Fibroblast of skin of back (primary cell): ENCODE measurements around the gene PMP22. TPM values are rescaled to one million over a fixed set of nuclear protein-coding genes. Genes with fewer than 3 reads are reported as not detected.
A peak's percentile ranks its signal among the peaks of the same experiment; 100 is the strongest.

Source experiments
- DNase-seq: peaks from one replicate; pipeline ENCODE4 v3.0.0-alpha.2; 2013
- polyA plus RNA-seq, 2 experiments: library from polyadenylated mRNA; unstranded; fragments of 120-200 nt; gene quantifications; one replicate each; pipeline ENCODE4 v1.2.1, GENCODE V29; 2013; ENCODE audit not compliant: insufficient read length in 2 of 2

PMP22 gene
- polyA plus RNA-seq (2013, experiment 1 of 2; ENCODE audit: insufficient read length) = 78.2 TPM
- polyA plus RNA-seq (2013, experiment 2 of 2; ENCODE audit: insufficient read length) = 88.1 TPM

GRCh38 chr17:15265131-15265530, at the start of gene PMP22:
Gene PMP22, minus strand, starts transcription at chr17:15265326. Its CDS starts 4,599 bp downstream, at chr17:15260727.
- DNase-seq = no peak

DNA sequence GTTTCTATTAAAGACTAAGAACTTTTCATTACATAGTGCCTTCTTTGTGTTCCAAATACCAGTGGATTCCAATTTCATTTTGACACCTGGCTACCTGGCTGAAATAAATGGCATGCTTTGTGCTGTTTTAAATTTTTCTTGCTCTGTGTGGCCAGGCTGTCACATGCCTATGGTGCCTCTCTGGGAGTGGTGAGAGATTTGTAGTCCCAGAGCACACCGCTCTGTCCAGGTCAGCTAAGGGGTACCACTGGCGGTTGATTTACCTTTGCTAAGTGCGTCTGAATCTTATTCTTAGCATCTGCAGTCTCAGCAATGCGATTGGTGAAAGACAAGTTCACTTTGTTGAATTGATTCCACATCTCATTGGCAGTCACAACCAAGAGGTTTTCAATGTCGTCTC, 46.9 kb upstream of the PMP22 start:
- DNase-seq = no peak

DNA sequence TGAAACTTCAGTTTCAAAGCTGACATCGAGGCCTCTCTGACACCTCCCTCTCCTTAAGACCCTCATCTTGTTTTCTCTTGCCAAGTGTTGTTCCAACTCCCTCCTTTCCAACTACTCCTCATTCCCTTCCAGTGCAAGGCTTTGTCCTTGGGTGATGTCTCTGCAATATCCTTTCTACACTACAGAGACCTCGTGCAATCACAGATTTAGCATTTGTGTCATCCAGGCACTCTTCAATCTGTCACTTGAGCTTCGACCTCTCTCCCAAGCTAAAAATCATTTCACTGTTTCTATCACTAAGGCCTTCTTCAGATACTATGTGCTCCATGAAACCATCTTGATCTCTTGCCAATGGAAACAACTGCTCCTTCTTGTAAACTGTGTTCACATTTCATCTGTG, 44.7 kb upstream of the PMP22 start:
- DNase-seq = no peak

GRCh38 chr17:15309236-15309635, 44.1 kb upstream of the PMP22 start:
- DNase-seq = no peak

- no peak for DNase-seq
Observed at GRCh38 chr17:15308758-15309157, 43.6 kb upstream of the PMP22 start.

GRCh38 chr17:15307710-15308111, 42.6 kb upstream of the PMP22 start:
- DNase-seq = no peak

DNA sequence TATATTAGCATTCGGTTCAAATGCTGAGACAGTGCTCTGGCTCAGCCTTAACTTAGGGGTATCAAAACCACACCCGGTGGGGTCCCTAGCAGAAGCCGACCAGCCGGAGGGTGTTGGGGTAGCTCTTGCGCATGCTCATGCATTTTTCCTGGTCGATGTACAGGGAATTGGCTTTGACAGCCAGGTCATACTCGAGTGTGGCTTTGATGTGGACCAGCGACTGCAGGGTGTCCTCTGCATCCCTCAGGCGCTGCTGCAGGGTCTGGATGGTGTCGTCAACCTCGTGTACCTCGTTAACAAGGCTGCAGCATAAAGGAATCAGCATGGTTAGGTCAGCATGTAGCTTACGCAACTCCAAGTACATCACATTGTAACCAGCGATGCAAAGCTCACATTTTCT, 38.7 kb upstream of the PMP22 start:
- DNase-seq = no peak

DNA sequence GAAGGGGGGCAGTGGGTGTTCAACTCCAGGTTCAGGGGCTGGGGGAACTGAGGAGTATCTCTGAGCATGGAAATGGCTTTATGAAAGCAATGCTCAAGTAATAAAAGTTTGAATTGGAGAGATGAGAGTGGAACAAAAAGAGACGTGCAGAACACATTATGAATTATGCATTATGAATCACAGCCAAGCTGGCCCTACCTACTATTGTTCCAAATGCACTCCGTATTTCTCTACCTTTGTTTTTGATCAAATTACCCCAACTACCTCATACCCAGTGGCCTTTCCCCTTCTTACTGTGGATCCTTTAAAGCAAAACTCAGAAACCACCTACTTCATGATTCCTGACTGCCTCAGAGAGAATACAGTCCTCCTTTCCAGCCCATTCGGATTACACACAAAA, 38.1 kb upstream of the PMP22 start:
- no peak for DNase-seq

DNA sequence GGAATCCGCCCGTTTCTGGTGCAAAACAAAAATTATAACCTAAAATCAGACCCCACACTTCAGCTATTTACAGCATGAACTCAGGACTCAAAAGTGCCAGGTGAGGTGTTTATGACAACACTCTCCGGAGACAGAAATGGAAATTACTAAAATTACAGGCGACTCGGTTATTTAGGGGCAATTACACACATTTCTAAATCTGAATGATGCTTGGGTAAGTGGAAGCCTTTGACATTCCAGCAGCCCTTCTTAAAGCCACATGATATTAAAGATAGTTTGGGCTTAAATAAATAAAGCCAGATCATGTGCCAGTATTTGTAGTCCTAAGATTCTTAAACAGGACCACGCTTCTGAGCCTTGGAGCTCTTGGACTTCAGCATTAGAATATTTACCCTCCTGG, 36.7 kb upstream of the PMP22 start:
- no peak for DNase-seq

GRCh38 chr17:15298176-15298575, 33.0 kb upstream of the PMP22 start:
- peak; percentile 86 for DNase-seq

DNA sequence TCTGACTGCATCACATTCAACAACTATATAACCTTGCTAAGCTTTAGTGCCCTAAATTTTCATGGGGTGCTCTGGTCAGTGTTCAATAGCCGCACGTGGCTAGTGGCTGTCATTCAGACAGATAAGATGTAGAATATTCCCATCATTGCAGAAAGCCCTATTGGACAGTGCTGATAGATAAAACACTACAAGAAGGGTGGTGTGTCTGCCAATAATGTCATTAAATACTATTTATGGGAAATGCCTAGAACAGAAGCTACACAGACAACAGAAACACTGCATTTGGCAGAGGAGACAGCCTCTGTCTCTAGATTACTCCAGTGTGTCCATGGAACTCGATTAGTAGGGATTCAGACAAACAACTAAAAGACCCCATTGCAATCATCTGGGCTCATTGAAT, 28.4 kb upstream of the PMP22 start:
- DNase-seq = no peak

DNA sequence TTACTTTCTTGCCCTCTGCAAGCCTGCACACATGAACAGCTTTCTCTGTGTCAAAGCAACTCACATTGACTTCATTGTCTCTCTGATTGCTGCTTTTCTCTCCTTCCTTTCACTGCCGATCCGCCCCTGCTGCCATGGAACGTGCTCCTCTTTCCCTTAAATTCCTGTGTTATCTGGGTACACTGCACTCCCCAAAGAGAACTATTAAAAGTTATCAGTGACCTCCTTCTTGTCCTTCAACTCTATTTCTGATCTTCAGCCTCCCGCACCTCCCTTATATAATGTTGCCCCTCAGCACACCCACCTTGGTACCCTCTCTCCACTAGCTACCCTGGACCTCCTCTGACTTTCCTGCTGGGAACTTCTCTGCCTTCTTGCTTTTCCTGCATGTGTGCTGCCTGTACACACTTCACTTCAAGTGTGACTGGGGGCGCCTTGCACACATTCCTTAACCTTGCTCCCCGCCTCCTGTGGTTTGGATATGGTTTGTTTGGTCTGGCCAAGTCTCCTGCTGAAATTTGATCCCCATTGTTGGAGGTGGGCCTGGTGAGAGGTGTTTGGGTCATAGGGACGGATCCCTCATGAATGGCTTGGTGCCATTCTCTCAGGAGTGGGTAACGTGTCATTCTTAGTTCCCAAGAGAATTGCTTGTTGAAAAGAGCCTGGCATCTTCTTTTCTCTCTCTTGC, 26.7 kb upstream of the PMP22 start:
- DNase-seq = peak; percentile 52

DNA sequence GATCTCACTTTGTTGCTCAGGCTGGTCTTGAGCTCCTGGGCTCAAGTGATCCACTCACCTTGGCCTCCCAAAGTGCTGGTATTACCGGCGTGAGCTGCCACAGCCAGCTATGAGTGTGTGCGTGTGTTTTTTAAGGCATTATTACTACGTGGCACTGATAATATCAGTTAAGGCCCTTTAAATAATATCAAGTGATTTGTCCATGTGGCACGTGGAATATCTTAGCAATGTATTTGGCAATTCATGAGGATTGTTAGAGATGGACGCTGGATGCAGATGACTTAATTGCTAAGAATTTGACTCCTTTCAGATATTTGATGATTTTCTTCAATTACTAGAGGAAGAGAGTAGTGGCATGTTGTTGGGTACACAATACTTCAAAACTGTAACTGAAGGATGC, 25.5 kb upstream of the PMP22 start:
- peak; percentile 40 for DNase-seq

DNA sequence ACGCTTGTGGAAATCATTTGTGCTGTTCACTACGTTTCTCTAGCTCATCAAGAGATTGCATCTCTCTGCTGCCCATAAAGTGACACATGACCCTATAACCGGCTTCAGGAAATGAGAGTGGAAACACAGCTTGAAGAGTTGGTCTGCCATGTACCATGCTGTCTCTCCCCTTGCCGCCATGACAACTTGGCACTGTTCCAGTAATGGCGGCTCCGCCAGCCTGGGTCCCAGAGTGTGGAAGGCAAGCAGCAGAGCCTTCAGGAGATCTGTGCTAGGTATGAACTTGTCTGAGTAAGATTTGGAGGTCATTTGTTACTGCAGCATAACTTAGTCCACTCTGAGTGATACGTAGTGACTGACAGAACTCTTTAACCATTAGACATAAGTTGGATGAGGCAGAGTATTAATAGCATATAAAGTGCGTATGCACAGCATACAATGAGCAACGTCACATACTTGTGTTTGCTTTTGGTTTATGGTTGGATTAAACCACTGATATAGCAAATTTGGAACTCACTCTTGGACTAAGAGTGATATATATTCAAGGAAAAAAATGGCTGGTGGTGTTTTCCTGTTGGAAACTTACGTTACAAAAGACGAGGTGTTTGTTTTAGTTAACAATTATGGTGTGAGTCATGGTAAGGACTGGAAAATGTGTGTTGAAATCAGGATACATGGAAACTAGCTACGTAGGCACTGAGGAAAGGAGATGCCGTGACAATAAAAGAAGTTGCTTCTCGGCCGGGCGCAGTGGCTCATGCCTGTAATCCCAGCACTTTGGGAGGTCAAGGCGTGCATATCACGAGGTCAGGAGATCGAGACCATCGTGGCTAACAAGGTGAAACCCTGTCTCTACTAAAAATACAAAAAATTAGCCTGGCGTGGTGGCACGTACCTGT, 24.4 kb upstream of the PMP22 start:
- DNase-seq = peak; percentile 25

DNA sequence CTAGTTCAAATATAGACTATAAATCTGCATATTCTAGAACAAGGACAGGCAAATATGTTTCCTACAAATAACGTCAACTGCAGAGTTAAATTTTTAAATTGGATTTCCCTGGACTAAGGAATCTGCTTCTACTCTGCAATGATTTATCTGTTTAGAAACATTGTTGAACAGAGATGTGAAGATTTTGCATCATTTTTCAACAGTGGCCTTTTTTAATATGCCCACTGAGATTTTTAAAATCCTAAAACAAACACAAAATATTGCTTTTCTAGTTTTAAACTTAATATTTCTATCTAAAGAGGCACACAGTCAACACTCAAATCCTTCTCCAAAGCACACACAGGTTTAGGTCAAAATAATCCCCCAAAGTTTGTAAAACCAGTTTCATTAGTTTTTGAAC, 23.7 kb upstream of the PMP22 start:
- no peak for DNase-seq

DNA sequence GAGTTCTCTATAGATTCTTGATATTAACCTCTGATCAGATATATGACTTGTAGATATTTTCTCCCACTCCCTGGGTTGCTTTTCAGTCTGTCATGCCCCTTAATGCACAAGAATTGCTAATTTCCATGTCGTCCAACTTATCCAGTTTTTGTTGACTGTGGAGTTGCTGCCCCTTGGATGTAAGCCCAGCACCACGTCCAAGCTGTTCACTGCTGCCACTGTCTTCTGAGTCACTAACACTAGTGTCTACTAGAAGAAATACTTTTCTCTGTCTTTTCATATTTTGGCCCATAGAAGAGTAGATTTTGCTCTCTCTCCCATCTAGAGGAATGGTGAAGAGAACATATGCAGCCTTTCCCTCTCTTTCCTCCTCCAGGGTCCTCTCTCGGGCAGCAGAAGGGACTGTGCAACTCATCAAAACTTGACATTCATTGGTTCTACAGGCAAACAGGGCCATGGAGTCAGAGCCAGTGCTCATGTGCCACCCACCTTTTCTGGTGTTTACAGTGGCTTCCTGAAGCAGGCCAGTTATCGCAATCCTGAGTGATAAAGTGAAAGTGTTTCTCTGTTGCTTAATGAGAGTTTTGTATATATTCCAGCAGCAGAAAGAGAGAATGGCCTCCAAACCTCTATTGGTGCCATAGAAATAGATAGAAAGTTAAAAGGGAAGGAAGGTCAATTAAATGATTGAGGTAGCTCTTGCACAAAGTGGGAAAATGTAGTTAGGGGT, 22.6 kb upstream of the PMP22 start:
- no peak for DNase-seq

DNA sequence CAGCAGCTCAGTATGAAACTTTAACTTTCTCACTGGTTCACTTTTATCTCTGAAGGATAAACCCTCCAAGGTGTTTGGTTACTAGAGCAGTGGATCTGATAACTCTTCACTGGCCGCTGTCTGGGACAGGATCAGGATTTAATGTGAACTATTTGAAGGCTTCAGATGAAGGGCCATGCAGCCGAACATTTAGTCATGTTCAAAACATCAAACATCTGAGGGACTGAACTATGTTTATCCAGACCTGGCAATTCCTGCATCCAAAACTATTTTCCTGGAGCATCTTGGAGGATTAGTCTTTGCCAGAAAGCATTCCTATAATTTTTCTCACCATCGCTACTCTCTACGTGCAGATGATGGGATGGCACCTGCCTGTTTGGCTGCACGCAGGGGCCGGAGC, 20.3 kb upstream of the PMP22 start:
- no peak for DNase-seq

DNA sequence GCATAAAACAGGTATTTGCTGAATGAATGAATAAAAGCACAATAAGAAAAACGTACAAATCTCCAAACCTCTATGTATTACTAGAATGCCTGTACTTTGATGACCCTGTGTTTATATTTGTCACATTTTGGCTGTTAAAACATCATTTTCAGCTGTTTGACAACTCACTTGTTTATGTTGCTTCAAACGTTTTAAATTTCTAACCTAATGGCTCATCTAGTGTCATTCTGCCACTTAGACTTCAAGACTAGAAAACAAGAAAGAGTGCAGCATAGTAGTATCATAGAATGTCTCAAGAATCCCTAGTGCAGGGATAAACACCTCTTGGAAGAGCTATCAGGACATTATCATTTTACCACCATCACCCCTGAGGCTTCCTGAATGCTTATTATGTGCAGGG, 19.4 kb upstream of the PMP22 start:
- DNase-seq = no peak

DNA sequence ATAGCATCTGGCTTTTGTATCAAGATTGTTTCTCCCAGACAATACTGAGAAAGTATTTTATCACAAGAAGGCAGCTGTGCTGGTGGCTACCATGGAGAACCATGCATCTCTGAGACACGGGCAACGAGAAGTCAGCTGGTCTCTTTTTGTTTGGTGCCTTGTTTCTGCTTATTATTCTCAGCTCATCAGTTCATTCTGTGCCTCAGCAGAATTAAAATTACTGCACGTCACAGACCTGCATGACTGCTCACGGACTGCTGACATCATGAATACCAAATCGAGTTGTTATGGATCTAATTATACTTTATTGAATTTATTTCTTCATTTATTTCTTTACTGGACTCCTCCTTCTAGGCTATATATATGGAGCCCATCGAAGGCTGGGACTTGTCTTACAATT, 19.0 kb upstream of the PMP22 start:
- DNase-seq = no peak

DNA sequence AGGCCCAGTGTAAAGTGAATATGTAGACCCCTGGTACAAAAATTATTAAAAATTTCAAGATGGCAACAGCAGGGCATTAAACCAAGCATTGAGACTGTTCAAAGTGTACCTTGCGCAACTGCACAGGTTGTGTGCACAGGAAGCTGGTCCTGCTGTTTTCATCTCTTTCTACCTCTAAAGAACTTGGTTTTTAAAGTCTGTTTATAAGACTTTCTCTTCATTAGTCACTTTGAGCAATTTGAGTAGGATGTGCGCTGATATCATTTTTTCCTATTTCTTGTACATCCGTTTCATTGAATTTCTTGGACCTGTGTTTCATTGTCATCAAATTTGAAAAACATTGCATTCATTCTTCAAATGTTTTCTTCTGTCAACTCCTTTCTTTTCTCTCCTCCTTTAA, 16.8 kb upstream of the PMP22 start:
- no peak for DNase-seq

GRCh38 chr17:15278924-15279477, 13.9 kb upstream of the PMP22 start:
- DNase-seq = peak; percentile 94

DNA sequence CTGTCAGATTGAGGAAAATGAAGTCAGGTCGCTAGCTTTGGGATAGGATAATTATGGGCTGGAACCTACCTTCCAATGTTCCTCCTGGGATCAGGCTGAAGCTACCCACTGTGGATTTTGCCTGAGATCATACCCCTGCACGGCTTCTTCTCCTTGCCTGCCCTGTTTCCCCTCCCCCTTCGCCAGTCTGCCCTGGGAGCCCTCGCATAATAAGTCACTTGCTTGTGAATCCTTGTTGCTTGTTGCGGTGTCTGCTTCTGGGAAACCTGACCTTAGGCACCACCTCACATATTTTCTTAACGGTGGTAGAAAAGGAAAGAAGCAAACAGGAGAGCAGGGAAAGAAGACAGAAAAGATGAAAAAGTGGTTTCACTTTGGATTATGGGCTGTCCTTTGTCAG, 13.3 kb upstream of the PMP22 start:
- no peak for DNase-seq

DNA sequence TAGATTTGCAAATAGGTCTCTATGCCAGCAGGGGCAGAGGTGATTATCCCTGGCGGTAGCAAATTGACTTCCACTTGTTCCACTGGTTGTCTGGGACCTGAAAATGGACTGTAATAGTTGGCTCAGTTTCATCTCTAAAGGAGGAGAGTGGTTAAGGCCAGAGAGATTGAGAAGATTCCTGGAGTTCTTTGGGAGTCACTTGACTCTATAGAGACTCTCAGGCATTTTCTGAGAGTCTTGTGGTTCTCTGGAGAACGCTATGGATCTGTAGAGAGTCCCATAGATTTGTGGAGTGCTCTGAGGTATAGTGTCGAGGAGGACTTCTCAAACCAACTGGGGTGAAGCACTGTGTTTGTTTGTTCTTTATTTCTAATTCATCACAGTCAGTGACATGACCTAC, 8.9 kb upstream of the PMP22 start:
- DNase-seq = peak; percentile 56
